Measurements from ENCODE around the gene PTPN14. TPM values are rescaled to one million over a fixed set of nuclear protein-coding genes. Genes with fewer than 3 reads are reported as not detected.

The PTPN14 gene
- total and polyA plus RNA-seq, 11 donors: 8.7 to 52.0 (median 33.5) TPM

DNA sequence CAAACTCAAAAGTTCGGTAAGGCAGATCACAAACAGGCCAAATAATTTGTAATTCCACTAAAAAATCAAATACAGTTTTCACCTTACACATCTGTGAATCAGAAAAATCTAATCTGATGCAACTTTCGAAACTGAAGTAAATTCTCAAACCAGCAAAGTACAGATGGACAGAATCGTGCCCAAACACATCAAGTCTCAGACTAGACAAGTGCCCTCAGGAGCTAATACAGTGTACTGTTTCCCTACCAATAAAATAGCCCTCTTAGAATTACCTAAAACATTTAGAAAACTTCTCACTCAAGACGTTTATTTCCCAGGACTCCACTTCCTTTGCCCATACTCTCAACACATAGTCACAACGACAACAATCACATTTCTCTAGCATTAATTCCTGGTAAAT, 136.3 kb downstream of the PTPN14 start:
- no peak for ATAC-seq
- TF ChIP-seq, protein P1, sequence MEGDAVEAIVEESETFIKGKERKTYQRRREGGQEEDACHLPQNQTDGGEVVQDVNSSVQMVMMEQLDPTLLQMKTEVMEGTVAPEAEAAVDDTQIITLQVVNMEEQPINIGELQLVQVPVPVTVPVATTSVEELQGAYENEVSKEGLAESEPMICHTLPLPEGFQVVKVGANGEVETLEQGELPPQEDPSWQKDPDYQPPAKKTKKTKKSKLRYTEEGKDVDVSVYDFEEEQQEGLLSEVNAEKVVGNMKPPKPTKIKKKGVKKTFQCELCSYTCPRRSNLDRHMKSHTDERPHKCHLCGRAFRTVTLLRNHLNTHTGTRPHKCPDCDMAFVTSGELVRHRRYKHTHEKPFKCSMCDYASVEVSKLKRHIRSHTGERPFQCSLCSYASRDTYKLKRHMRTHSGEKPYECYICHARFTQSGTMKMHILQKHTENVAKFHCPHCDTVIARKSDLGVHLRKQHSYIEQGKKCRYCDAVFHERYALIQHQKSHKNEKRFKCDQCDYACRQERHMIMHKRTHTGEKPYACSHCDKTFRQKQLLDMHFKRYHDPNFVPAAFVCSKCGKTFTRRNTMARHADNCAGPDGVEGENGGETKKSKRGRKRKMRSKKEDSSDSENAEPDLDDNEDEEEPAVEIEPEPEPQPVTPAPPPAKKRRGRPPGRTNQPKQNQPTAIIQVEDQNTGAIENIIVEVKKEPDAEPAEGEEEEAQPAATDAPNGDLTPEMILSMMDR (IDR thresholded peaks at IDR 0.05): no peak
- TF ChIP-seq POLR2A (IDR thresholded peaks at IDR 0.05): no peak
- no peak for DNase-seq
- Histone ChIP-seq H3K4me3 (no peak overlapping the region), H3K27ac (no peak overlapping the region), H3K4me1 (peaks cover 0 to 60% (median 43%) of the 10 kb centered on the region in 12 donors), H3K9me3 (peaks cover 0 to 6% (median 0%) of the 10 kb centered on the region in 12 donors), H3K27me3 (no peaks in the 10 kb centered on the region), H3K36me3 (peaks cover 0 to 13% (median 0%) of the 10 kb centered on the region in 9 donors)
- whole genome bisulfite sequencing, 4 donors: 89 to 93% (median 90%) methylated on average over 5 of the region's 5 CpGs
- intact Hi-C loops (cut with DNase I): loop anchor here in 1 of 10 donors (10.0 kb wide), 1 partner anchor 140 kb away; the partner anchor contains the start of gene PTPN14

DNA sequence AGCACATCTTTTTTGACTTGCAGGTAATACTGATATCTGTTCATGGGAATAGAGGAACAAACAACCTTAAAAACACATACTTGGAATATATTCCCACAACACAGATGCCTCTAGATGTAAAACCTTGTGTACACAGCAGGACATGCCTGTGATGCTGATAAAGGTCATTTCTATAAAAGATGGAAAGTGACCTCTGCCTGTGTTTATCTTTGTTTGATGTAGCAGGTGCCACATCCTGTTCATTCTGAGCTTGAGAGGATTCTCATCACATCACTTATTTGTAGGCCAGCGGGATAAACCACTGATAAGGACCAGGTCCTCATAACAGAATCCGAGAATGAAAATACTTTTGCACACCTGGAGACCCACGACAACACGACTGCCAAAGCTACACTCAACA, 136.7 kb downstream of the PTPN14 start:
- intact Hi-C loops (cut with DNase I): loop anchor here in 1 of 10 donors (10.0 kb wide), 1 partner anchor 140 kb away; the partner anchor contains the start of gene PTPN14
- 86 to 96% (median 91%) methylated on average over 4 of the region's 4 CpGs for WGBS, 4 donors

DNA sequence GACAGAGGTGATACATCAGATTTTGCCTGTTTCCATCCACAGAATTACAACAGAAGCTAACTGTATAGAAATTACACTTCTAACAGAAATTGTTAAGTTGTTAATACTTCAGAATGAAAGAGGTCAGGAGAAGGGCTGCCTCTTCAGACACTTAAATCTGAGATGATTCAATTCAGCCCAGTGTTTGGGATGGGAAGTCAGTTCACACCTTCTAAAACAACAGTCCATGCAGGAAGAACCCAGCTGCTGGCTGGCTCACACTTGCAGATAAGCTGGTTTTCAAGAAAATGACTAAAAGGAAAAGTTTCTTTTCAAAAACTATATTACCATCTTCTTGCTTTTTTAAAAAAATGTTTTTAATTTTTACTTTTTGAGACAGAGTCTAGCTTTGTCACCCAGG, 138.1 kb downstream of the PTPN14 start:
- DNase-seq: no peak
- no peak for ATAC-seq
- TF ChIP-seq, protein P1 (IDR thresholded peaks at IDR 0.05): no peak
- no peak for TF ChIP-seq POLR2A (IDR thresholded peaks at IDR 0.05)
- Histone ChIP-seq H3K4me3 (no peak overlapping the region), H3K36me3 (peaks cover 0 to 26% (median 0%) of the 10 kb centered on the region in 9 donors), H3K9me3 (peaks cover 0 to 6% (median 0%) of the 10 kb centered on the region in 12 donors), H3K27ac (no peak overlapping the region), H3K27me3 (no peaks in the 10 kb centered on the region), H3K4me1 (peaks cover 0 to 42% (median 25%) of the 10 kb centered on the region in 12 donors)
- intact Hi-C loops (cut with DNase I): loop anchor here in 1 of 10 donors (10.0 kb wide), 1 partner anchor 141 kb away; the partner anchor contains the start of gene PTPN14

More for the DNA sequence above, 136.7 kb downstream of the PTPN14 start:
- Histone ChIP-seq H3K36me3 (peaks cover 0 to 17% (median 0%) of the 10 kb centered on the region in 9 donors), H3K4me1 (peaks cover 0 to 56% (median 39%) of the 10 kb centered on the region in 12 donors), H3K9me3 (peaks cover 0 to 6% (median 0%) of the 10 kb centered on the region in 12 donors), H3K27ac (no peak overlapping the region), H3K4me3 (no peak overlapping the region), H3K27me3 (no peaks in the 10 kb centered on the region)
- TF ChIP-seq, protein P1 (IDR thresholded peaks at IDR 0.05): no peak
- no peak for TF ChIP-seq POLR2A (IDR thresholded peaks at IDR 0.05)
- DNase-seq (no peak), ATAC-seq (no peak)

DNA sequence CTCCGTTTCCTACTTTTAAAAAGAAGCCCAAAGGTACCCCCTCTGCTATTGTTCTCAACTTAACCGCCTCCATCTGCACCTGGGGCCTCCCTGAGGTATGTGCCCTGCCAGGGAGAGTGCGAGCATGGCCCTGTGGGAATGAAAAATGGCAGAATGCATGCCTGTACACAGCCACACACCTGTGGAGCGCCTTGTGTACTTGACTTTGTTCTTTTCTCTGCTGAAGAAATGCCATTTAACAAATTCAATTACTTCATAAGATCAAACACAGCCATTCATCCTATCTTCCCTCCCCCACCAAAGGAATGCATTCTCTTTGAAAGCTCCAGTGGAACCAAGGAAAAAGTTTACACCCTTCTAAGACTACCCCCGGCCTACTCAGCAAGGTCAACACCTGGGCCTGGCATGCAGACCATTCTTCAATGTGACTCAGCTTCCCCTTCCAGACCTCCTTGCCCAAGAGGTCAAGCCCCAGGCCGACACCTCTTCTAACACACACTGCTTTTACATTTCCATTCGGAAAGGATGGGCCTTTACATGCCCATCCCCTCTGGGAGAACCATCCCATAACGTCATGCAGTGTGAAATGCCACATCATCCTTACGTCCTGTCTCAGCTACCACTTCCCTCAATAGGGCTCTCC, 146.7 kb downstream of the PTPN14 start:
- no peak overlapping the region for H3K4me3 ChIP-seq
- WGBS, 4 donors: 88 to 91% (median 90%) methylated on average over 9 of the region's 9 CpGs
- no peak for DNase-seq
- peak in 1 of 4 donors; percentile 19 for ATAC-seq
- no peaks in the 10 kb centered on the region for H3K27me3 ChIP-seq
- TF ChIP-seq, protein P1 (IDR thresholded peaks at IDR 0.05): no peak
- TF ChIP-seq POLR2A (IDR thresholded peaks at IDR 0.05): no peak
- H3K36me3 ChIP-seq: peaks cover 0 to 36% (median 12%) of the 10 kb centered on the region in 9 donors
- intact Hi-C loops (cut with DNase I): loop anchor here in 2 of 10 donors (10.0 kb wide), 2 partner anchors 90 to 150 kb away; partner anchors contain the start of gene PTPN14 (in 2 of the 2)
- no peaks in the 10 kb centered on the region for H3K9me3 ChIP-seq
- H3K27ac ChIP-seq: no peak overlapping the region
- H3K4me1 ChIP-seq: peaks cover 0 to 21% (median 1%) of the 10 kb centered on the region in 12 donors
